Fibroblast of the conjunctiva (primary cell): ENCODE results near the gene TRPC6.

Source experiments
- DNase-seq: peaks from one replicate; pipeline ENCODE4 v3.0.0-alpha.2; 2010; ENCODE audit warnings: low read depth

TRPC6 gene

GRCh38 chr11:101583251-101584128 lies at the start of gene TRPC6:
Gene TRPC6, minus strand, starts transcription at chr11:101584007. Its CDS starts 504 bp downstream, at chr11:101583503.
- DNase-seq = no peak

GRCh38 chr11:101620026-101620425 lies 36.2 kb upstream of the TRPC6 start:
- no peak for DNase-seq

GRCh38 chr11:101618709-101619108 lies 34.9 kb upstream of the TRPC6 start:
- no peak for DNase-seq

GRCh38 chr11:101617735-101618332 lies 34.0 kb upstream of the TRPC6 start:
- no peak for DNase-seq

GRCh38 chr11:101612481-101612880 lies 28.7 kb upstream of the TRPC6 start:
- DNase-seq = no peak

GRCh38 chr11:101600924-101601323 lies 17.1 kb upstream of the TRPC6 start:
- no peak for DNase-seq

- DNase-seq = no peak
Measured at GRCh38 chr11:101586965-101587364, 3.2 kb upstream of the TRPC6 start.

- DNase-seq = no peak
Measured at GRCh38 chr11:101584655-101585054, 848 bp upstream of the TRPC6 start.

GRCh38 chr11:101584129-101584515 lies 315 bp upstream of the TRPC6 start:
- no peak for DNase-seq

GRCh38 chr11:101582989-101583250 lies 887 bp downstream of the TRPC6 start:
- no peak for DNase-seq

GRCh38 chr11:101582236-101582988 lies 1.4 kb downstream of the TRPC6 start:
- DNase-seq = no peak

- DNase-seq = no peak
Measured at GRCh38 chr11:101577461-101577860, 6.3 kb downstream of the TRPC6 start.

GRCh38 chr11:101576456-101576855 lies 7.4 kb downstream of the TRPC6 start:
- peak; percentile 20 for DNase-seq

- no peak for DNase-seq
Measured at GRCh38 chr11:101574886-101575285, 8.9 kb downstream of the TRPC6 start.

- DNase-seq = no peak
Measured at GRCh38 chr11:101567071-101567470, 16.7 kb downstream of the TRPC6 start.

- DNase-seq = no peak
Measured at GRCh38 chr11:101566626-101567025, 17.2 kb downstream of the TRPC6 start.

GRCh38 chr11:101563166-101563565 lies 20.6 kb downstream of the TRPC6 start:
- no peak for DNase-seq

GRCh38 chr11:101555366-101555765 lies 28.4 kb downstream of the TRPC6 start:
- peak; percentile 17 for DNase-seq

- no peak for DNase-seq
Measured at GRCh38 chr11:101553891-101554292, 29.9 kb downstream of the TRPC6 start.

GRCh38 chr11:101552888-101553287 lies 30.9 kb downstream of the TRPC6 start:
- DNase-seq = no peak

GRCh38 chr11:101528541-101528940 lies 55.3 kb downstream of the TRPC6 start:
- no peak for DNase-seq

GRCh38 chr11:101523634-101524260 lies 60.1 kb downstream of the TRPC6 start:
- DNase-seq = no peak

GRCh38 chr11:101523193-101523592 lies 60.6 kb downstream of the TRPC6 start:
- no peak for DNase-seq
